ENCODE results near the gene KLF13. TPM values are rescaled to one million over a fixed set of nuclear protein-coding genes. Genes with fewer than 3 reads are reported as not detected.

KLF13 gene
- total RNA-seq, 6 experiments from 2014 or later, result 22.5 to 29.1 (median 23.5) TPM

- H3K9me3 Mint-ChIP-seq, result peaks cover 16% of the 10 kb centered on the region; the same call in 1 of the 2 replicates
- H3K27ac Mint-ChIP-seq, result no peak overlapping the region
- H3K36me3 Mint-ChIP-seq (ENCODE audit: low read depth), result peaks cover 7% of the 10 kb centered on the region
- DNase-seq, result no peak
- TF ChIP-seq CTCF (IDR thresholded peaks at IDR 0.05), result no peak
- no peak overlapping the region for H3K4me3 Mint-ChIP-seq
- no peaks in the 10 kb centered on the region for H3K4me1 Mint-ChIP-seq (ENCODE audit: low read depth)
- peaks cover 42% of the 10 kb centered on the region for H3K27me3 Mint-ChIP-seq (ENCODE audit: insufficient read depth)
These were observed 16.6 kb upstream of the KLF13 start for GRCh38 chr15:31309893-31310606.

GRCh38 chr15:31311735-31312619 lies 14.7 kb upstream of the KLF13 start:
- peaks cover 46% of the 10 kb centered on the region for H3K27me3 Mint-ChIP-seq (ENCODE audit: insufficient read depth)
- no peak overlapping the region for H3K4me3 Mint-ChIP-seq
- peaks cover 7% of the 10 kb centered on the region for H3K36me3 Mint-ChIP-seq (ENCODE audit: low read depth)
- no peaks in the 10 kb centered on the region for H3K4me1 Mint-ChIP-seq (ENCODE audit: low read depth)
- DNase-seq, result no peak
- H3K9me3 Mint-ChIP-seq, result peaks cover 16% of the 10 kb centered on the region; the same call in 1 of the 2 replicates
- no peak overlapping the region for H3K27ac Mint-ChIP-seq
- no peak for TF ChIP-seq CTCF (IDR thresholded peaks at IDR 0.05)

GRCh38 chr15:31313223-31313622 lies 13.4 kb upstream of the KLF13 start:
- DNase-seq, result no peak
- Mint-ChIP-seq H3K9me3 (peaks cover 16% of the 10 kb centered on the region; the same call in 1 of the 2 replicates), H3K36me3 (ENCODE audit: low read depth) (peaks cover 7% of the 10 kb centered on the region), H3K27me3 (ENCODE audit: insufficient read depth) (peaks cover 45% of the 10 kb centered on the region), H3K4me1 (ENCODE audit: low read depth) (no peaks in the 10 kb centered on the region), H3K4me3 (no peak overlapping the region), H3K27ac (no peak overlapping the region)
- no peak for TF ChIP-seq CTCF (IDR thresholded peaks at IDR 0.05)

- no peak for TF ChIP-seq CTCF (IDR thresholded peaks at IDR 0.05)
- no peak for DNase-seq
- H3K27me3 Mint-ChIP-seq (ENCODE audit: insufficient read depth), result peaks cover 42% of the 10 kb centered on the region
- H3K4me1 Mint-ChIP-seq (ENCODE audit: low read depth), result no peaks in the 10 kb centered on the region
- H3K27ac Mint-ChIP-seq, result no peak overlapping the region
- no peak overlapping the region for H3K4me3 Mint-ChIP-seq
- peaks cover 7% of the 10 kb centered on the region for H3K36me3 Mint-ChIP-seq (ENCODE audit: low read depth)
- H3K9me3 Mint-ChIP-seq, result peaks cover 16% of the 10 kb centered on the region; the same call in 1 of the 2 replicates
These were observed 12.3 kb upstream of the KLF13 start for GRCh38 chr15:31314380-31314779.

- Mint-ChIP-seq H3K27ac (no peak overlapping the region), H3K4me3 (no peak overlapping the region), H3K27me3 (ENCODE audit: insufficient read depth) (peaks cover 43% of the 10 kb centered on the region), H3K36me3 (ENCODE audit: low read depth) (peaks cover 10% of the 10 kb centered on the region), H3K9me3 (peaks cover 16% of the 10 kb centered on the region; the same call in 1 of the 2 replicates), H3K4me1 (ENCODE audit: low read depth) (no peaks in the 10 kb centered on the region)
- no peak for DNase-seq
- no peak for TF ChIP-seq CTCF (IDR thresholded peaks at IDR 0.05)
These were observed 10.4 kb upstream of the KLF13 start for GRCh38 chr15:31316135-31316795.
